ENCODE data around the gene ZNF879. TPM values are rescaled to one million over a fixed set of nuclear protein-coding genes. Genes with fewer than 3 reads are reported as not detected.
A peak's percentile ranks its signal among the peaks of the same experiment; 100 is the strongest.

ZNF879 gene
- polyA plus RNA-seq, 1 experiment = 2.2 TPM

DNA sequence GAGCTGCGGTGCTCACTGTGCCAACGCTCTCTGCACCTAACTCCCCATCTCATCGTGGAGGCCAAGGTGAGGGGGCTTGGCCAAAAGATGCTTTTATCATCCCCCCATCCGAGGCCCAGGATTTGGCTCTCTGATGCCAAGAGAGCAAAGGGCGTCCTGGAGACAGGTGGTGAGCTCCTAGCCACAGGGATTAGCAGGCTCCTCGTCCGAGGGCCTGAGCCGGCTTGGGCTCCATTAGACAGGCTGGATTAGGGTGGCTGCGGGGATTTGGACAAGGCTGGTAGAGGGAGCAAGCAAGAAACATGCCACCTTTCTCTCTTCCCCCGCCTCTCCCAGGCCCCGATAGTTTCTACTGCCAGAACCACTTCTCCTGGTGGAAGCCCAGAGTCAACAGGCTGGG, 27.4 kb upstream of the ZNF879 start:
- DNase-seq (ENCODE audit: low read depth) = no peak
- Histone ChIP-seq H3K36me3 (ENCODE audit: control insufficient read depth, insufficient read depth, low read length) (no peaks in the 10 kb centered on the region), H3K4me3 (ENCODE audit: low read depth, low read length) (no peak overlapping the region), H3K27me3 (ENCODE audit: control insufficient read depth, insufficient read depth, low read length) (peaks cover 3% of the 10 kb centered on the region)
- CTCF ChIA-PET = no interaction called here
- POLR2A ChIA-PET = no interaction called here
- TF ChIP-seq, protein P1, sequence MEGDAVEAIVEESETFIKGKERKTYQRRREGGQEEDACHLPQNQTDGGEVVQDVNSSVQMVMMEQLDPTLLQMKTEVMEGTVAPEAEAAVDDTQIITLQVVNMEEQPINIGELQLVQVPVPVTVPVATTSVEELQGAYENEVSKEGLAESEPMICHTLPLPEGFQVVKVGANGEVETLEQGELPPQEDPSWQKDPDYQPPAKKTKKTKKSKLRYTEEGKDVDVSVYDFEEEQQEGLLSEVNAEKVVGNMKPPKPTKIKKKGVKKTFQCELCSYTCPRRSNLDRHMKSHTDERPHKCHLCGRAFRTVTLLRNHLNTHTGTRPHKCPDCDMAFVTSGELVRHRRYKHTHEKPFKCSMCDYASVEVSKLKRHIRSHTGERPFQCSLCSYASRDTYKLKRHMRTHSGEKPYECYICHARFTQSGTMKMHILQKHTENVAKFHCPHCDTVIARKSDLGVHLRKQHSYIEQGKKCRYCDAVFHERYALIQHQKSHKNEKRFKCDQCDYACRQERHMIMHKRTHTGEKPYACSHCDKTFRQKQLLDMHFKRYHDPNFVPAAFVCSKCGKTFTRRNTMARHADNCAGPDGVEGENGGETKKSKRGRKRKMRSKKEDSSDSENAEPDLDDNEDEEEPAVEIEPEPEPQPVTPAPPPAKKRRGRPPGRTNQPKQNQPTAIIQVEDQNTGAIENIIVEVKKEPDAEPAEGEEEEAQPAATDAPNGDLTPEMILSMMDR (IDR thresholded peaks at IDR 0.05; ENCODE audit: insufficient read depth, low read depth, low read length) = no peak

DNA sequence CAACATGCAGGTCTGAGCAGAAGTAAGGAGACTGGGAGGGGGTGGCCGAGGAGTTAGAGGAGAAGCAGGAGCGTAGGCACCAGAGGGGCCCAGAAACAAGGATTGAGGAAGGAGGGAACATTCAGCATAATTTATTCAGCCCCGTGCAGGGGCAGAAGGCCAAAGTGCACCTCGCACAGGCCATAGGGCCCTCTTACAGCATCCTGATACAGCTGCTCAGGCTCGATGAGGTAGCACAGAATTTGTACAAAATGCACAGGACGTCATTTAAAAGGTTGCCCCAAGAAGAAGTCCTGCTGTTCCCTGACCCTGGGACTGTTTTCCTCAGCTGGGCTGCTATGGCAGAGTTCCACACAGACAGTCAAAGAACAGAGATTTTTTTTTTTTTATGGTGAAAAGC, 26.4 kb upstream of the ZNF879 start:
- no peak for DNase-seq (ENCODE audit: low read depth)
- no peak overlapping the region for H3K4me3 ChIP-seq (ENCODE audit: low read depth, low read length)
- peaks cover 3% of the 10 kb centered on the region for H3K27me3 ChIP-seq (ENCODE audit: control insufficient read depth, insufficient read depth, low read length)
- ChIA-PET CTCF (no interaction called here), POLR2A (no interaction called here)
- H3K36me3 ChIP-seq (ENCODE audit: control insufficient read depth, insufficient read depth, low read length) = no peaks in the 10 kb centered on the region
- TF ChIP-seq, protein P1 (IDR thresholded peaks at IDR 0.05; ENCODE audit: insufficient read depth, low read depth, low read length) = no peak

DNA sequence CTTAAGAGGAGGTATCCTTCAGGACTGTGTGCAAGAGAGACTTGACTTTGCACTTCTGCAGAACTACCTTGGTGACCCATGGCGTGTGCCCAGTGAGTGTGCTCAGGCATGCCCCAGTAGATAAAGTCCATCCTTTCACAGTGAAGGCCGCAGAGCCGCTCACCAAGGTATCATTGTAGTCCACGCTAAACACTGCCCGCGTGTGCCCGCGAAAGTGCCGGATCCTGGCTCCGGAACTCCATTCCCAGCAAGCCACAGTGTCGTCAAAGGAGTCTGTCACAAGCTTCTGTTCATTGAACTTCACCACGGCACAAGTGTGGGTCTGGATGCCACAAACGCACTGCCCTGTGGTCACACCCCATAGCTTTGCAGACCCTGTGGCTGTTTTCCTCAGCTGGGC, 25.2 kb upstream of the ZNF879 start:
- no peak overlapping the region for H3K4me3 ChIP-seq (ENCODE audit: low read depth, low read length)
- H3K27me3 ChIP-seq (ENCODE audit: control insufficient read depth, insufficient read depth, low read length) = peaks cover 3% of the 10 kb centered on the region
- CTCF ChIA-PET = no interaction called here
- no peaks in the 10 kb centered on the region for H3K36me3 ChIP-seq (ENCODE audit: control insufficient read depth, insufficient read depth, low read length)
- no peak for DNase-seq (ENCODE audit: low read depth)
- POLR2A ChIA-PET = no interaction called here
- TF ChIP-seq, protein P1 (IDR thresholded peaks at IDR 0.05; ENCODE audit: insufficient read depth, low read depth, low read length) = no peak

DNA sequence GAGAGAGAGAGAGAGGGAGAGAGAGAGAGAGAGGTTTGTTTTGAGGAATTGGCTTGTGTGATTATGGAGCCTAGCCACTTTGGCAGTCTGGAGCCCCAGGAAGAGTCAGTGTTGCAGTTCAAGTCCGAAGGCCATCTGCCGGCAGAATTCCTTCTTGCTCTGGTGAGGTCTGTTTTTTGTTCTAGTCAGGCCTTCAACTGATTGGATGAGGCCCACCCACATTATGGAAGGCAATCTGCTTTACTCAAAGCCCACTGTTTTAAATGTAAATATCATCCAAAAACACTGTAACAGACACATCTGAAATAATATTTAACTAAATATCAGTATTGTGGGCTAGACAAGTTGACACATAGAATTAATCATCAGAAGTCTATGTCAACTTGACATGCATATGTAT, 17.0 kb upstream of the ZNF879 start:
- H3K27me3 ChIP-seq (ENCODE audit: control insufficient read depth, insufficient read depth, low read length) = no peaks in the 10 kb centered on the region
- no peak overlapping the region for H3K4me3 ChIP-seq (ENCODE audit: low read depth, low read length)
- POLR2A ChIA-PET = no interaction called here
- no peaks in the 10 kb centered on the region for H3K36me3 ChIP-seq (ENCODE audit: control insufficient read depth, insufficient read depth, low read length)
- TF ChIP-seq, protein P1 (IDR thresholded peaks at IDR 0.05; ENCODE audit: insufficient read depth, low read depth, low read length) = no peak
- no peak for DNase-seq (ENCODE audit: low read depth)
- CTCF ChIA-PET = no interaction called here

DNA sequence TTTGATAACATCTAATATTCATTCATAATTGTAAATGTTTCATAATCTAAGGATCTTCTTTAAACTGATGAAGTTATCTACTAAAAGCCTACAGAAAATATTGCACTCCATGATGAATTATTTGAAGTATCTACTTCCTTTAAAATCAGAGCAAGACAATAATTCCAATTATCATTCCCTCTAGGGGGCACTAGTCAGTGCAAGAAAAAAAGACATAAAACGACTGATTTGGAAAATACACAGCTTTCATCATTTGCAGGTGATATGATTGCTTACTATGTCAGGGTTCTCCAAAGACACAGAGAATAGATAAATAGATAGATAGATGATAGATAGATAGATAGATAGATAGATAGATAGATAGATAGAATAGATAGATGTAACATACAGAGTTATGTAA, 14.9 kb upstream of the ZNF879 start:
- CTCF ChIA-PET = interaction anchor here (0.5 to 1.6 kb wide), 2 partner anchors 10 to 218 kb away, joined by 4 read pairs; no protein-coding TSS in a partner anchor
- no peak for DNase-seq (ENCODE audit: low read depth)

More for the DNA sequence above, 14.9 kb upstream of the ZNF879 start:
- Histone ChIP-seq H3K36me3 (ENCODE audit: control insufficient read depth, insufficient read depth, low read length) (no peaks in the 10 kb centered on the region), H3K4me3 (ENCODE audit: low read depth, low read length) (no peak overlapping the region), H3K27me3 (ENCODE audit: control insufficient read depth, insufficient read depth, low read length) (no peaks in the 10 kb centered on the region)
- POLR2A ChIA-PET = no interaction called here
- TF ChIP-seq, protein P1 (IDR thresholded peaks at IDR 0.05; ENCODE audit: insufficient read depth, low read depth, low read length) = peak; percentile 21; the same call in 1 of the 2 replicates

All from BJ (cell line).